Neural cell (in vitro differentiated cells): ENCODE results near the gene YPEL4. TPM values are rescaled to one million over a fixed set of nuclear protein-coding genes. Genes with fewer than 3 reads are reported as not detected.

Source experiments
- H2AFZ ChIP-seq: fragments of 200-600, 300-800 bp; sonication (generic), shearing (Covaris generic); 2 replicates; pipeline ENCODE4 v1.6.0; 2014; ENCODE audit warnings: low read depth, mild to moderate bottlenecking, antibody characterized with exemption, low read length, moderate library complexity
- H3F3A ChIP-seq: fragments of 200-600 bp; shearing (Covaris generic); 2 replicates; pipeline ENCODE4 v1.6.1; 2016; ENCODE audit warnings: mild to moderate bottlenecking, moderate library complexity, mixed read lengths, antibody characterized with exemption, low read length; ENCODE audit not compliant: insufficient read depth, poor library complexity, severe bottlenecking
- H3K27ac ChIP-seq: fragments of 200-600, 300-800 bp; sonication (generic), shearing (Covaris generic); 2 replicates; pipeline ENCODE4 v1.5.1; 2014; ENCODE audit warnings: mild to moderate bottlenecking, low read length, moderate library complexity
- H3K27me3 ChIP-seq: fragments of 300-800, 200-600 bp; sonication (generic), shearing (Covaris generic); 2 replicates; pipeline ENCODE4 v1.6.0; 2014; ENCODE audit warnings: mild to moderate bottlenecking, low read depth, low read length, moderate library complexity; ENCODE audit not compliant: insufficient read depth
- H3K36me3 ChIP-seq: fragments of 300-800, 200-600 bp; sonication (generic), shearing (Covaris generic); 2 replicates; pipeline ENCODE4 v1.5.1; 2014; ENCODE audit warnings: mild to moderate bottlenecking, antibody characterized with exemption, low read length, moderate library complexity; ENCODE audit not compliant: insufficient read depth
- H3K4me2 ChIP-seq: fragments of 300-800, 200-600 bp; sonication (generic), shearing (Covaris generic); 2 replicates; pipeline ENCODE4 v1.6.0; 2014; ENCODE audit warnings: mild to moderate bottlenecking, low read length
- H3K4me3 ChIP-seq: fragments of 300-800, 200-600 bp; sonication (generic), shearing (Covaris generic); 2 replicates; pipeline ENCODE4 v1.5.1; 2014; ENCODE audit warnings: mild to moderate bottlenecking, low read length, moderate library complexity
- H3K79me2 ChIP-seq: fragments of 200-600 bp; shearing (Covaris generic); replicated peaks from 2 replicates; pipeline ENCODE4 v1.6.0; 2014; ENCODE audit warnings: mild to moderate bottlenecking, low read length, moderate library complexity; ENCODE audit not compliant: insufficient read depth
- H3K9ac ChIP-seq: fragments of 300-800, 200-600 bp; sonication (generic), shearing (Covaris generic); 2 replicates; pipeline ENCODE4 v1.6.1; 2016; ENCODE audit warnings: mild to moderate bottlenecking, low read length, mixed read lengths
- H3K9me2 ChIP-seq: fragments of 200-600 bp; shearing (Covaris generic); 2 replicates; pipeline ENCODE4 v1.6.1; 2016; ENCODE audit warnings: mild to moderate bottlenecking, low read length, mixed read lengths; ENCODE audit not compliant: insufficient read depth
- H3K9me3 ChIP-seq: fragments of 200-600, 300-800 bp; sonication (generic), shearing (Covaris generic); 2 replicates; pipeline ENCODE4 v1.6.1; 2016; ENCODE audit warnings: mild to moderate bottlenecking, mixed run types, low read length, moderate library complexity, mixed read lengths
- H4K20me1 ChIP-seq: fragments of 200-600 bp; shearing (Covaris generic); 2 replicates; pipeline ENCODE4 v1.6.1; 2016; ENCODE audit warnings: mild to moderate bottlenecking, mixed run types; ENCODE audit not compliant: insufficient read depth
- CTCF ChIP-seq: fragments of 450-650 bp; IDR thresholded peaks from 2 replicates; pipeline ENCODE4 v1.5.1; 2014; ENCODE audit warnings: antibody characterized with exemption, mild to moderate bottlenecking, moderate library complexity; ENCODE audit not compliant: poor library complexity, severe bottlenecking
- EP300 ChIP-seq: fragments of 450-650 bp; conservative IDR thresholded peaks from 2 replicates; pipeline ENCODE4 v1.6.1; 2014; ENCODE audit warnings: antibody characterized with exemption, mild to moderate bottlenecking, moderate library complexity; ENCODE audit not compliant: poor library complexity, severe bottlenecking
- EZH2 ChIP-seq: fragments of 200-600, 300-800 bp; shearing (Covaris generic), sonication (generic); IDR thresholded peaks from 2 replicates; pipeline ENCODE4 v1.6.1; 2014; ENCODE audit warnings: antibody characterized with exemption, low read length, borderline replicate concordance, mild to moderate bottlenecking; ENCODE audit not compliant: insufficient read depth, poor library complexity, severe bottlenecking
- MXI1 ChIP-seq: fragments of 450-650 bp; conservative IDR thresholded peaks from 2 replicates; pipeline ENCODE4 v1.6.1; 2014; ENCODE audit warnings: antibody characterized with exemption, mild to moderate bottlenecking; ENCODE audit not compliant: poor library complexity, severe bottlenecking
- POLR2AphosphoS5 ChIP-seq: IDR thresholded peaks from 2 replicates; pipeline ENCODE4 v1.6.1; 2012
- RAD21 ChIP-seq: fragments of 450-650 bp; conservative IDR thresholded peaks from 2 replicates; pipeline ENCODE4 v1.6.1; 2014; ENCODE audit warnings: antibody characterized with exemption, mild to moderate bottlenecking, moderate library complexity
- REST ChIP-seq: IDR thresholded peaks from 2 replicates; pipeline ENCODE4 v1.6.1; 2012; ENCODE audit warnings: borderline replicate concordance
- SMC3 ChIP-seq: fragments of 450-650 bp; conservative IDR thresholded peaks from 2 replicates; pipeline ENCODE4 v1.6.1; 2014; ENCODE audit warnings: antibody characterized with exemption, mild to moderate bottlenecking, moderate library complexity; ENCODE audit not compliant: poor library complexity
- TAF1 ChIP-seq: IDR thresholded peaks from 2 replicates; pipeline ENCODE4 v1.6.1; 2012; ENCODE audit warnings: low read depth
- polyA plus RNA-seq: library from polyadenylated mRNA; depleted of rRNA; stranded (reverse); fragments of >200 nt; gene quantifications from 2 replicates; pipeline ENCODE4 v1.2.3, GENCODE V29; 2014

Gene YPEL4
- polyA plus RNA-seq, 1 donor from 2014 or later, result 18.4 TPM

GRCh38 chr11:57656885-57657193 is 7.1 kb upstream of the YPEL4 start:
- H3K27ac ChIP-seq, result peak overlapping the region; percentile 87
- H3K4me3 ChIP-seq, result peak overlapping the region; percentile 82
- H3K9ac ChIP-seq, result peak overlapping the region; percentile 81

GRCh38 chr11:57653163-57653562 is 3.5 kb upstream of the YPEL4 start:
- no peak overlapping the region for H3K4me3 ChIP-seq
- H3K9ac ChIP-seq, result no peak overlapping the region
- H3K9me2 ChIP-seq, result no peaks in the 10 kb centered on the region
- TF ChIP-seq SMC3 (no peak), EP300 (no peak), REST (no peak), RAD21 (no peak), POLR2AphosphoS5 (no peak), TAF1 (no peak), MXI1 (no peak), CTCF (no peak), EZH2 (no peak)
- no peak overlapping the region for H3K27ac ChIP-seq
- no peaks in the 10 kb centered on the region for H3K36me3 ChIP-seq
- no peaks in the 10 kb centered on the region for H3K9me3 ChIP-seq
- no peak overlapping the region for H2AFZ ChIP-seq
- H3F3A ChIP-seq, result no peaks in the 10 kb centered on the region
- H3K27me3 ChIP-seq, result no peaks in the 10 kb centered on the region
- peaks cover 15% of the 10 kb centered on the region for H3K79me2 ChIP-seq
- H3K4me2 ChIP-seq, result no peak overlapping the region
- H4K20me1 ChIP-seq, result no peaks in the 10 kb centered on the region

More at GRCh38 chr11:57656885-57657193, 7.1 kb upstream of the YPEL4 start:
- TF ChIP-seq RAD21 (no peak), EP300 (no peak), POLR2AphosphoS5 (no peak), MXI1 (no peak), TAF1 (no peak), EZH2 (no peak), SMC3 (no peak)
- no peaks in the 10 kb centered on the region for H3K9me2 ChIP-seq
- no peaks in the 10 kb centered on the region for H3F3A ChIP-seq
- H4K20me1 ChIP-seq, result no peaks in the 10 kb centered on the region
- H3K79me2 ChIP-seq, result peaks cover 13% of the 10 kb centered on the region
- no peaks in the 10 kb centered on the region for H3K36me3 ChIP-seq
- peak overlapping the region; percentile 22 for H2AFZ ChIP-seq
- H3K9me3 ChIP-seq, result no peaks in the 10 kb centered on the region
- no peaks in the 10 kb centered on the region for H3K27me3 ChIP-seq
- peak overlapping the region; percentile 73 for H3K4me2 ChIP-seq
